Measurements from ENCODE around the gene VPS51. TPM values are rescaled to one million over a fixed set of nuclear protein-coding genes. Genes with fewer than 3 reads are reported as not detected.

VPS51 gene
- total RNA-seq, 2 donors from 2014 or later: 323 to 542 TPM

DNA sequence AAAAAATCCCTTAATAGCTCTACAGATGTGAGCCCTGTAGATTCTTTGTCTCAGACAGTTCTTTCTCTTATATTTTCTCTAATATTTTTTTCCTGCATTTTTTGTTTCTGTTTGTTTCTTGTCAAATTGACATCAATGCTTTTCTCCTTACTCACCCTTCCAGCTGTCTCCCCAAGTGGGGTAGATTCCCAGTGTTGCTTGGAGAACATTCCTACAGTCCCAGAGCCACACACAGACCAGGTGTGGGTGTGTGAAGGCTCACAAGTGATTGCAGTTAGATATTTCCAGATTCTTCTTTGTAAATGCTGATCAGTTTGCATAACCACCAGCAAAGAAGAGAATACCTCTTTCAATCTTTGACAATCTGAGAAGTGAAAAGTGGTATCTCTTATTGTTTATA, 7.5 kb downstream of the VPS51 start:
- Histone ChIP-seq H3K4me1 (replicated peaks) (peaks cover 21% of the 10 kb centered on the region), H3K27ac (peak overlapping the region; percentile 71 to 74), H3K4me3 (no peak overlapping the region), H3K9me3 (no peaks in the 10 kb centered on the region), H3K27me3 (replicated peaks; ENCODE audit: insufficient read depth) (no peaks in the 10 kb centered on the region), H3K36me3 (no peaks in the 10 kb centered on the region)
- intact Hi-C loops (cut with DNase I): no loop called here
- DNase-seq (ENCODE audit: low spot score): no peak
- TF ChIP-seq, protein P1, sequence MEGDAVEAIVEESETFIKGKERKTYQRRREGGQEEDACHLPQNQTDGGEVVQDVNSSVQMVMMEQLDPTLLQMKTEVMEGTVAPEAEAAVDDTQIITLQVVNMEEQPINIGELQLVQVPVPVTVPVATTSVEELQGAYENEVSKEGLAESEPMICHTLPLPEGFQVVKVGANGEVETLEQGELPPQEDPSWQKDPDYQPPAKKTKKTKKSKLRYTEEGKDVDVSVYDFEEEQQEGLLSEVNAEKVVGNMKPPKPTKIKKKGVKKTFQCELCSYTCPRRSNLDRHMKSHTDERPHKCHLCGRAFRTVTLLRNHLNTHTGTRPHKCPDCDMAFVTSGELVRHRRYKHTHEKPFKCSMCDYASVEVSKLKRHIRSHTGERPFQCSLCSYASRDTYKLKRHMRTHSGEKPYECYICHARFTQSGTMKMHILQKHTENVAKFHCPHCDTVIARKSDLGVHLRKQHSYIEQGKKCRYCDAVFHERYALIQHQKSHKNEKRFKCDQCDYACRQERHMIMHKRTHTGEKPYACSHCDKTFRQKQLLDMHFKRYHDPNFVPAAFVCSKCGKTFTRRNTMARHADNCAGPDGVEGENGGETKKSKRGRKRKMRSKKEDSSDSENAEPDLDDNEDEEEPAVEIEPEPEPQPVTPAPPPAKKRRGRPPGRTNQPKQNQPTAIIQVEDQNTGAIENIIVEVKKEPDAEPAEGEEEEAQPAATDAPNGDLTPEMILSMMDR (IDR thresholded peaks at IDR 0.05): no peak
- TF ChIP-seq POLR2AphosphoS5 (IDR thresholded peaks at IDR 0.05): no peak
- no peak for TF ChIP-seq POLR2A (IDR thresholded peaks at IDR 0.05)

DNA sequence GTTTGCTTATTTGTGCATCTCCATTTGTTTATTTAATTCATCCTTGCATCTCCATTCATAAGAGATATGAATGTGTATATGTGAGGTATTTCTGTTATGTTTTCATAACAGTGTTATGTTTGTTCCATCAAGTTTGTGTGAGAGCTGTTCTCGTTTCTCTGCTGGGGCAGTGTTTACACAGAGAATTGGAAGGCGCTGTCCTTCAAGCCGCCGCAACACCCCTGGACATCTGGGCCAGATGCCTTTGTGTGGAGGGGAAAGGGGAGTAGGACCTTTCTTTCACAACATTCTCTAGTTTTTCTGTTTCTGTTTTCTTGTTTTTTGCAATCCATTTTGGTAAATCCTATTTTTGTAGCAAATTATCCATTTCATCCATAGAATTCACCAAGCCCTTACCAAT, 8.6 kb downstream of the VPS51 start:
- Histone ChIP-seq H3K4me1 (replicated peaks) (peaks cover 21% of the 10 kb centered on the region), H3K27ac (peak overlapping the region; percentile 18 to 58), H3K4me3 (no peak overlapping the region), H3K9me3 (no peaks in the 10 kb centered on the region), H3K27me3 (replicated peaks; ENCODE audit: insufficient read depth) (no peaks in the 10 kb centered on the region), H3K36me3 (no peaks in the 10 kb centered on the region)
- 55% methylated on average over 4 of the region's 4 CpGs for WGBS
- no peak for TF ChIP-seq POLR2AphosphoS5 (IDR thresholded peaks at IDR 0.05)
- TF ChIP-seq, protein P1 (IDR thresholded peaks at IDR 0.05): no peak
- TF ChIP-seq POLR2A (IDR thresholded peaks at IDR 0.05): no peak
- DNase-seq (ENCODE audit: low spot score): no peak
- intact Hi-C loops (cut with DNase I): no loop called here

DNA sequence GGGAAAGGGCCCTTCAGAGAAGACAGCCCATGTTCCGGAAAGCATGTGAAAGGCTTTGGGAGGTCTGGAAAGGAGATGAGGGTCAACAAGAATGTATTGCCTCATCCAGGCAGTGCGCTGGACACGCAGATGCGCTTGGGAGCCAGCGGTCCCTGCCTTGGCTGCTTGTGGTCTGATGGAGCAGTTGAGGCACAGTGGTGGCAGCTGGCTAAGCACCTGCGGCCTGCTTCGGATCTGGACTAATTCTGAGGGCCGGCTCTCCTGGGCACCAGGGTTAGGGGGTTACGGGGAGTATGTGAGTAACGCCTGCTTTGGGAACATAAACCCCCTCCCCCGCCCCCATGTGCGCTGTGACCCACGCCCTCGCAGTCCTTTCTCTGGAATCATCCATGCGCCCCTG, 11.1 kb downstream of the VPS51 start:
- H3K36me3 ChIP-seq: no peaks in the 10 kb centered on the region
- no peak overlapping the region for H3K4me3 ChIP-seq
- no peaks in the 10 kb centered on the region for H3K27me3 ChIP-seq (replicated peaks; ENCODE audit: insufficient read depth)
- H3K9me3 ChIP-seq: no peaks in the 10 kb centered on the region
- WGBS: 94% methylated on average over 15 of the region's 15 CpGs
- intact Hi-C loops (cut with DNase I): no loop called here
- peaks cover 15% of the 10 kb centered on the region for H3K4me1 ChIP-seq (replicated peaks)
- no peak overlapping the region for H3K27ac ChIP-seq
- no peak for DNase-seq (ENCODE audit: low spot score)
- TF ChIP-seq POLR2A (IDR thresholded peaks at IDR 0.05): no peak
- no peak for TF ChIP-seq POLR2AphosphoS5 (IDR thresholded peaks at IDR 0.05)

DNA sequence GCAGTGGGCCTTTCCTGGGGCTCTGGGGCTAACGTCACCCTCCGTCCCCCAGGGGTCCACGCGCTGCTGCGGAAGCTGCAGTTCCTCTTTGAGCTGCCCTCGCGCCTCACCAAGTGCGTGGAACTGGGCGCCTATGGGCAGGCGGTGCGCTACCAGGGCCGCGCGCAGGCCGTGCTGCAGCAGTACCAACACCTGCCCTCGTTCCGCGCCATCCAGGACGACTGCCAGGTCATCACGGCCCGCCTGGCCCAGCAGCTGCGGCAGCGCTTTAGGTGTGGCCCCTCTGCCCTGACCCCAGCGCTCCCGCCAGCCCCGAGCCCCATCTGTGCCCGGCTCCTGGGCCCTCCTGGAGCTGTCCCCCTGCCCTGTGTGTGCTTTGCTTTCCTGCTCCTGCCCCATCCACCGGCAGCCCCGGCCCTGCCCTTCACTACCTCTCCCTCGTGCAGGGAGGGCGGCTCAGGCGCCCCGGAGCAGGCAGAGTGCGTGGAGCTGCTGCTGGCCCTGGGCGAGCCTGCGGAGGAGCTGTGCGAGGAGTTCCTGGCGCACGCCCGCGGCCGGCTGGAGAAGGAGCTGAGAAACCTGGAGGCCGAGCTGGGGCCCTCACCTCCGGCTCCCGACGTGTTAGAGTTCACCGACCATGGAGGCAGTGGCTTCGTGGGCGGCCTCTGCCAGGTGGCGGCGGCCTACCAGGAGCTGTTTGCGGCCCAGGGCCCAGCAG, 11.9 kb downstream of the VPS51 start:
- Histone ChIP-seq H3K27ac (peak overlapping the region; percentile 30 to 33), H3K36me3 (no peaks in the 10 kb centered on the region), H3K4me1 (replicated peaks) (peaks cover 11% of the 10 kb centered on the region), H3K4me3 (no peak overlapping the region), H3K27me3 (replicated peaks; ENCODE audit: insufficient read depth) (no peaks in the 10 kb centered on the region), H3K9me3 (no peaks in the 10 kb centered on the region)
- no peak for DNase-seq (ENCODE audit: low spot score)
- TF ChIP-seq POLR2AphosphoS5 (IDR thresholded peaks at IDR 0.05): no peak
- no peak for TF ChIP-seq POLR2A (IDR thresholded peaks at IDR 0.05)
- TF ChIP-seq, protein P1 (IDR thresholded peaks at IDR 0.05): no peak
- WGBS: 93% methylated on average over 51 of the region's 52 CpGs
- intact Hi-C loops (cut with DNase I): no loop called here

DNA sequence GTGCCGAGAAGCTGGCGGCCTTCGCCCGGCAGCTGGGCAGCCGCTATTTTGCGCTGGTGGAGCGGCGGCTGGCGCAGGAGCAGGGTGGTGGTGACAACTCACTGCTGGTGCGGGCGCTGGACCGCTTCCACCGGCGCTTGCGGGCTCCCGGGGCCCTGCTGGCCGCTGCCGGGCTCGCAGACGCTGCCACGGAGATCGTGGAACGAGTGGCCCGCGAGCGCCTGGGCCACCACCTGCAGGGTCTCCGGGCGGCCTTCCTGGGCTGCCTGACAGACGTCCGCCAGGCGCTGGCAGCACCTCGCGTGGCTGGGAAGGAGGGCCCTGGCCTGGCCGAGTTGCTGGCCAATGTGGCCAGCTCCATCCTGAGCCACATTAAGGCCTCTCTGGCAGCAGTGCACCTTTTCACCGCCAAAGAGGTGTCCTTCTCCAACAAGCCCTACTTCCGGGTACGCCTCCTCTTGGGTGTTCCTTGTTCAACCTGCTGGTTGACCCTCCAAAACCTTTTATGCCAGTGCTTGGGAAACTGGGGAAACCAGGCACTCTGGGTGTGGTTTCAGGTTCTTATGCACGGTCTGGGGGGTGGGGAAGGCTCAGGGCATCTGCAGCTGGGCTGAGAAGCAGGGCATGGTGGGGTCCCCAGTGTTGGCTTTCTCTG, 12.6 kb downstream of the VPS51 start:
- Histone ChIP-seq H3K4me3 (no peak overlapping the region), H3K36me3 (no peaks in the 10 kb centered on the region), H3K27me3 (replicated peaks; ENCODE audit: insufficient read depth) (no peaks in the 10 kb centered on the region), H3K27ac (peak overlapping the region; percentile 30 to 33), H3K4me1 (replicated peaks) (peaks cover 13% of the 10 kb centered on the region), H3K9me3 (no peaks in the 10 kb centered on the region)
- intact Hi-C loops (cut with DNase I): no loop called here
- whole genome bisulfite sequencing: 94% methylated on average over 35 of the region's 38 CpGs
- TF ChIP-seq, protein P1 (IDR thresholded peaks at IDR 0.05): no peak
- TF ChIP-seq POLR2A (IDR thresholded peaks at IDR 0.05): no peak
- peak; percentile 70 for TF ChIP-seq POLR2AphosphoS5 (IDR thresholded peaks at IDR 0.05)
- no peak for DNase-seq (ENCODE audit: low spot score)
